Mononuclear cell (primary cell): ENCODE measurements around the gene YY1. TPM values are rescaled to one million over a fixed set of nuclear protein-coding genes. Genes with fewer than 3 reads are reported as not detected.
"Not testable (repeated sequence)": the region's sequence is repeated elsewhere in the genome, so short reads cannot be mapped to it uniquely, and the experiment has no call there.

Experiments
- H3K27me3 ChIP-seq: 2 replicates; pipeline ENCODE4 v1.6.0; 2011; ENCODE audit warnings: low read length, control low read depth; ENCODE audit not compliant: insufficient read depth
- H3K4me1 ChIP-seq: 2 replicates; pipeline ENCODE4 v1.5.1; 2011; ENCODE audit warnings: mild to moderate bottlenecking, low read length, control low read depth; ENCODE audit not compliant: insufficient read depth
- H3K4me3 ChIP-seq: 2 replicates; pipeline ENCODE4 v1.5.1; 2011; ENCODE audit warnings: mild to moderate bottlenecking, low read length, moderate library complexity
- H3K9me3 ChIP-seq: 2 replicates; pipeline ENCODE4 v1.5.1; 2011; ENCODE audit warnings: low read depth, mild to moderate bottlenecking, control low read depth, low read length
- total RNA-seq: library from RNA; depleted of rRNA; stranded (reverse); fragments of >200 nt; gene quantifications from one replicate; pipeline ENCODE4 v1.2.3, GENCODE V29; 2012

YY1 gene
- total RNA-seq, 1 donor: 80.5 TPM

- H3K27me3 ChIP-seq, H3K9me3 ChIP-seq, H3K4me1 ChIP-seq, H3K4me3 ChIP-seq: not testable (repeated sequence)
Measured at GRCh38 chr14:100207588-100207987, 31.4 kb upstream of the YY1 start.

- H3K4me3 ChIP-seq, H3K4me1 ChIP-seq, H3K9me3 ChIP-seq: not testable (repeated sequence)
Measured at GRCh38 chr14:100208136-100208535, 30.8 kb upstream of the YY1 start.

GRCh38 chr14:100211366-100211765, 27.6 kb upstream of the YY1 start:
- Histone ChIP-seq H3K4me3 (no peak overlapping the region), H3K27me3 (no peaks in the 10 kb centered on the region), H3K4me1 (peaks cover 23% of the 10 kb centered on the region), H3K9me3 (no peaks in the 10 kb centered on the region)

More at GRCh38 chr14:100208136-100208535, 30.8 kb upstream of the YY1 start:
- H3K27me3 ChIP-seq: not testable (repeated sequence)

GRCh38 chr14:100211893-100212292, 27.1 kb upstream of the YY1 start:
- no peak overlapping the region for H3K4me3 ChIP-seq
- H3K27me3 ChIP-seq: no peaks in the 10 kb centered on the region
- H3K4me1 ChIP-seq: peaks cover 23% of the 10 kb centered on the region
- no peaks in the 10 kb centered on the region for H3K9me3 ChIP-seq

- no peaks in the 10 kb centered on the region for H3K27me3 ChIP-seq
- no peaks in the 10 kb centered on the region for H3K9me3 ChIP-seq
- H3K4me3 ChIP-seq: no peak overlapping the region
- peaks cover 23% of the 10 kb centered on the region for H3K4me1 ChIP-seq
Measured at GRCh38 chr14:100212476-100213333, 26.2 kb upstream of the YY1 start.

- Histone ChIP-seq H3K9me3 (no peaks in the 10 kb centered on the region), H3K4me3 (peak overlapping the region; percentile 74), H3K27me3 (no peaks in the 10 kb centered on the region), H3K4me1 (peaks cover 23% of the 10 kb centered on the region)
Measured at GRCh38 chr14:100213587-100213955, 25.4 kb upstream of the YY1 start.

- Histone ChIP-seq H3K4me3 (peak overlapping the region; percentile 74), H3K9me3 (no peaks in the 10 kb centered on the region), H3K27me3 (no peaks in the 10 kb centered on the region), H3K4me1 (peaks cover 23% of the 10 kb centered on the region)
Measured at GRCh38 chr14:100213956-100214769, 24.8 kb upstream of the YY1 start.

GRCh38 chr14:100214770-100215083, 24.2 kb upstream of the YY1 start:
- H3K4me3 ChIP-seq: peak overlapping the region; percentile 74
- no peaks in the 10 kb centered on the region for H3K9me3 ChIP-seq
- H3K4me1 ChIP-seq: peaks cover 23% of the 10 kb centered on the region
- no peaks in the 10 kb centered on the region for H3K27me3 ChIP-seq

- H3K4me3 ChIP-seq: no peak overlapping the region
- no peaks in the 10 kb centered on the region for H3K9me3 ChIP-seq
- H3K4me1 ChIP-seq: peaks cover 24% of the 10 kb centered on the region
- no peaks in the 10 kb centered on the region for H3K27me3 ChIP-seq
Measured at GRCh38 chr14:100215330-100215885, 23.5 kb upstream of the YY1 start.

GRCh38 chr14:100219126-100219785, 19.7 kb upstream of the YY1 start:
- no peaks in the 10 kb centered on the region for H3K9me3 ChIP-seq
- no peaks in the 10 kb centered on the region for H3K27me3 ChIP-seq
- peaks cover 47% of the 10 kb centered on the region for H3K4me1 ChIP-seq
- no peak overlapping the region for H3K4me3 ChIP-seq

GRCh38 chr14:100221533-100222223, 17.3 kb upstream of the YY1 start:
- Histone ChIP-seq H3K4me1 (peaks cover 55% of the 10 kb centered on the region), H3K9me3 (no peaks in the 10 kb centered on the region), H3K27me3 (no peaks in the 10 kb centered on the region), H3K4me3 (peak overlapping the region; percentile 47)

- Histone ChIP-seq H3K27me3 (no peaks in the 10 kb centered on the region), H3K9me3 (no peaks in the 10 kb centered on the region), H3K4me3 (peak overlapping the region; percentile 47), H3K4me1 (peaks cover 55% of the 10 kb centered on the region)
Measured at GRCh38 chr14:100222224-100223093, 16.5 kb upstream of the YY1 start.

GRCh38 chr14:100223332-100224201, 15.4 kb upstream of the YY1 start:
- H3K4me1 ChIP-seq: peaks cover 55% of the 10 kb centered on the region
- no peaks in the 10 kb centered on the region for H3K9me3 ChIP-seq
- H3K4me3 ChIP-seq: no peak overlapping the region
- H3K27me3 ChIP-seq: no peaks in the 10 kb centered on the region
